Upper lobe of right lung (tissue), 1 donor: ENCODE measurements around the gene TBX3. TPM values are rescaled to one million over a fixed set of nuclear protein-coding genes. Genes with fewer than 3 reads are reported as not detected.
A peak's percentile ranks its signal among the peaks of the same experiment; 100 is the strongest.

Experiments
- ATAC-seq: fragments of 200-7000 bp; cut with Tn5 transposase; one replicate; pipeline ENCODE4 v1.9.1; 2020; ENCODE audit warnings: mild to moderate bottlenecking, moderate library complexity
- DNase-seq: peaks from one replicate; pipeline ENCODE4 v3.0.0-alpha.2; 2020
- H3K27ac ChIP-seq: fragments of 200-600 bp; one replicate; pipeline ENCODE4 v1.8.0; 2022
- H3K27me3 ChIP-seq: fragments of 200-600 bp; one replicate; pipeline ENCODE4 v1.8.0; 2022; ENCODE audit warnings: mild to moderate bottlenecking
- H3K36me3 ChIP-seq: fragments of 200-600 bp; one replicate; pipeline ENCODE4 v1.8.0; 2022
- H3K4me1 ChIP-seq: fragments of 200-600 bp; one replicate; pipeline ENCODE4 v1.8.0; 2022
- H3K4me3 ChIP-seq: fragments of 200-600 bp; one replicate; pipeline ENCODE4 v1.8.0; 2022; ENCODE audit warnings: mild to moderate bottlenecking
- H3K9me3 ChIP-seq: fragments of 200-600 bp; one replicate; pipeline ENCODE4 v1.8.0; 2022
- intact Hi-C: fragments of 100-400 bp; cut with DNase I; formaldehyde crosslinking; loops from one replicate; pipeline ENCODE4 v1.11.0; 2022
- total RNA-seq: library from RNA; stranded (reverse); fragmentation: NEBNext Ultra II Directional; extraction: Animal tissue kit (Norgen Biotek cat#: 25700); gene quantifications from one replicate; pipeline ENCODE4 v1.2.1, GENCODE V29; 2021
- TF ChIP-seq, protein P1 (sequence below): fragments of 200-600 bp; IDR thresholded peaks from one replicate; pipeline ENCODE4 v1.8.0; 2022; ENCODE audit warnings: antibody characterized with exemption
- donor health status: DM: no; HTN: yes; CAD: no; lungs with severe emphysema.

Gene TBX3
- total RNA-seq, 1 donor from 2014 or later, result 35.9 TPM

DNA sequence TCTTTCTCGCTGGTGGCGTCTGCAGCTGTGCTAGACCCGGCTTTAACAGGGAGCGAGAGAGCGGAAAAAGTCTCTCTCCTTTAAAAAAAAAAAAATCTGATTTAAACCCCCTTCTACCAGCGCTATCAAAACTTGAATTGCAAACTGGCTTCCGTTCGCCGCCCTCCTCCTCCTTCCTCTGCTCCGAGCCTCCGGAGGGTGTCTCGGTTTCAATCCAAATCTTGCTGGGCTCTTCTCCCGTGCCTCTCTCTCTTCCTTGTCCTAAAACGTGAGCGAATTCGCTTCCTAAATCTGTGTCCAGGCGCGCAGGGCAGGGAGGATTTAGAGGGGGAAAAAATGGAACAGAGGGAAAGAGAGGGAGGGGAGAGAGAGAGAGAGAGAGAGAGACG, 272 bp downstream of the TBX3 start:
- TF ChIP-seq, protein P1, sequence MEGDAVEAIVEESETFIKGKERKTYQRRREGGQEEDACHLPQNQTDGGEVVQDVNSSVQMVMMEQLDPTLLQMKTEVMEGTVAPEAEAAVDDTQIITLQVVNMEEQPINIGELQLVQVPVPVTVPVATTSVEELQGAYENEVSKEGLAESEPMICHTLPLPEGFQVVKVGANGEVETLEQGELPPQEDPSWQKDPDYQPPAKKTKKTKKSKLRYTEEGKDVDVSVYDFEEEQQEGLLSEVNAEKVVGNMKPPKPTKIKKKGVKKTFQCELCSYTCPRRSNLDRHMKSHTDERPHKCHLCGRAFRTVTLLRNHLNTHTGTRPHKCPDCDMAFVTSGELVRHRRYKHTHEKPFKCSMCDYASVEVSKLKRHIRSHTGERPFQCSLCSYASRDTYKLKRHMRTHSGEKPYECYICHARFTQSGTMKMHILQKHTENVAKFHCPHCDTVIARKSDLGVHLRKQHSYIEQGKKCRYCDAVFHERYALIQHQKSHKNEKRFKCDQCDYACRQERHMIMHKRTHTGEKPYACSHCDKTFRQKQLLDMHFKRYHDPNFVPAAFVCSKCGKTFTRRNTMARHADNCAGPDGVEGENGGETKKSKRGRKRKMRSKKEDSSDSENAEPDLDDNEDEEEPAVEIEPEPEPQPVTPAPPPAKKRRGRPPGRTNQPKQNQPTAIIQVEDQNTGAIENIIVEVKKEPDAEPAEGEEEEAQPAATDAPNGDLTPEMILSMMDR, result no peak
- peaks cover 56% of the 10 kb centered on the region for H3K27me3 ChIP-seq
- DNase-seq, result no peak
- no peaks in the 10 kb centered on the region for H3K9me3 ChIP-seq
- H3K36me3 ChIP-seq, result no peaks in the 10 kb centered on the region
- intact Hi-C loops, result no loop called here
- peak overlapping the region; percentile 52 for H3K4me3 ChIP-seq
- H3K27ac ChIP-seq, result peak overlapping the region; percentile 87
- no peaks in the 10 kb centered on the region for H3K4me1 ChIP-seq
- ATAC-seq, result no peak

GRCh38 chr12:114682785-114683708, 928 bp downstream of the TBX3 start:
- Histone ChIP-seq H3K36me3 (no peaks in the 10 kb centered on the region), H3K27me3 (peaks cover 51% of the 10 kb centered on the region), H3K9me3 (no peaks in the 10 kb centered on the region), H3K4me1 (no peaks in the 10 kb centered on the region), H3K4me3 (peak overlapping the region; percentile 52), H3K27ac (peak overlapping the region; percentile 87)
- DNase-seq (no peak), ATAC-seq (no peak)
- intact Hi-C loops, result no loop called here
- TF ChIP-seq, protein P1, result no peak

- ATAC-seq (no peak), DNase-seq (no peak)
- Histone ChIP-seq H3K36me3 (no peaks in the 10 kb centered on the region), H3K9me3 (no peaks in the 10 kb centered on the region), H3K27me3 (peaks cover 46% of the 10 kb centered on the region), H3K4me1 (no peaks in the 10 kb centered on the region), H3K4me3 (peak overlapping the region; percentile 52), H3K27ac (peak overlapping the region; percentile 87)
- intact Hi-C loops, result no loop called here
- TF ChIP-seq, protein P1, result no peak
Measured at GRCh38 chr12:114682106-114682784, 1.7 kb downstream of the TBX3 start.

GRCh38 chr12:114681116-114681871, 2.7 kb downstream of the TBX3 start:
- no peak for ATAC-seq
- no peaks in the 10 kb centered on the region for H3K9me3 ChIP-seq
- H3K4me1 ChIP-seq, result peaks cover 4% of the 10 kb centered on the region
- peak overlapping the region; percentile 87 for H3K27ac ChIP-seq
- DNase-seq, result no peak
- peaks cover 43% of the 10 kb centered on the region for H3K27me3 ChIP-seq
- intact Hi-C loops, result no loop called here
- peak overlapping the region; percentile 52 for H3K4me3 ChIP-seq
- no peaks in the 10 kb centered on the region for H3K36me3 ChIP-seq
- TF ChIP-seq, protein P1, result no peak

- intact Hi-C loops, result no loop called here
- TF ChIP-seq, protein P1, result no peak
- ATAC-seq, result no peak
- peaks cover 36% of the 10 kb centered on the region for H3K27me3 ChIP-seq
- H3K4me1 ChIP-seq, result peaks cover 8% of the 10 kb centered on the region
- H3K27ac ChIP-seq, result peak overlapping the region; percentile 87
- no peak for DNase-seq
- H3K4me3 ChIP-seq, result peak overlapping the region; percentile 52
- no peaks in the 10 kb centered on the region for H3K36me3 ChIP-seq
- no peaks in the 10 kb centered on the region for H3K9me3 ChIP-seq
Measured at GRCh38 chr12:114680604-114681069, 3.3 kb downstream of the TBX3 start.
